Astrocyte (in vitro differentiated cells and primary cell): ENCODE results near the gene S100P. TPM values are rescaled to one million over a fixed set of nuclear protein-coding genes. Genes with fewer than 3 reads are reported as not detected.

ENCODE experiments used
- DNase-seq: peaks from one replicate; pipeline ENCODE4 v3.0.0-alpha.2; 2010; ENCODE audit warnings: low read depth
- FAIRE-seq: peaks from 2 replicates; lab custom pipeline; 2011; peaks lifted over from hg19 to GRCh38; lab: Jason Lieb, UNC
- H2AFZ ChIP-seq: 2 replicates; pipeline ENCODE4 v1.6.0; 2012; ENCODE audit warnings: low read depth, low read length, inconsistent platforms
- H3K27ac ChIP-seq: 2 replicates; pipeline ENCODE4 v1.5.1; 2011; ENCODE audit warnings: low read depth, low read length, inconsistent platforms
- H3K27me3 ChIP-seq: 2 replicates; pipeline ENCODE4 v1.6.0; 2011; ENCODE audit warnings: low read length, inconsistent platforms; ENCODE audit not compliant: insufficient read depth
- H3K36me3 ChIP-seq: 2 replicates; pipeline ENCODE4 v1.5.1; 2011; ENCODE audit warnings: low read length, inconsistent platforms; ENCODE audit not compliant: insufficient read depth
- H3K4me1 ChIP-seq: 2 replicates; pipeline ENCODE4 v1.5.1; 2011; ENCODE audit warnings: low read length, inconsistent platforms; ENCODE audit not compliant: insufficient read depth
- H3K4me2 ChIP-seq: 2 replicates; pipeline ENCODE4 v1.6.0; 2012; ENCODE audit warnings: low read length, inconsistent platforms
- H3K4me3 ChIP-seq: 2 replicates; pipeline ENCODE4 v1.5.1; 2011; ENCODE audit warnings: low read depth, mild to moderate bottlenecking, low read length, inconsistent platforms; ENCODE audit not compliant: insufficient read depth
- H3K79me2 ChIP-seq: 2 replicates; pipeline ENCODE4 v1.6.0; 2012; ENCODE audit warnings: mild to moderate bottlenecking, low read length, inconsistent platforms; ENCODE audit not compliant: insufficient read depth
- H3K9ac ChIP-seq: 2 replicates; pipeline ENCODE4 v1.6.0; 2012; ENCODE audit warnings: mild to moderate bottlenecking, low read length, inconsistent platforms
- H3K9me3 ChIP-seq: 2 replicates; pipeline ENCODE4 v1.5.1; 2012; ENCODE audit warnings: low read depth, mild to moderate bottlenecking, low read length, inconsistent platforms; ENCODE audit not compliant: insufficient read depth
- H4K20me1 ChIP-seq: 2 replicates; pipeline ENCODE4 v1.6.0; 2012; ENCODE audit warnings: low read length, inconsistent platforms; ENCODE audit not compliant: insufficient read depth
- H3K27ac Mint-ChIP-seq: one replicate; pipeline ENCODE4 v1.8.0; 2021; ENCODE audit warnings: mild to moderate bottlenecking, mixed read lengths; ENCODE audit not compliant: unreplicated experiment
- H3K27me3 Mint-ChIP-seq: one replicate; pipeline ENCODE4 v1.8.0; 2021; ENCODE audit warnings: low read depth, mixed read lengths; ENCODE audit not compliant: unreplicated experiment
- H3K36me3 Mint-ChIP-seq: one replicate; pipeline ENCODE4 v1.8.0; 2021; ENCODE audit warnings: low read depth, mixed read lengths; ENCODE audit not compliant: unreplicated experiment
- H3K4me1 Mint-ChIP-seq: one replicate; pipeline ENCODE4 v1.8.0; 2021; ENCODE audit warnings: low read depth, mixed read lengths; ENCODE audit not compliant: unreplicated experiment
- H3K4me3 Mint-ChIP-seq: one replicate; pipeline ENCODE4 v1.8.0; 2021; ENCODE audit warnings: mild to moderate bottlenecking, moderate library complexity, mixed read lengths; ENCODE audit not compliant: unreplicated experiment
- H3K9me3 Mint-ChIP-seq: one replicate; pipeline ENCODE4 v1.8.0; 2021; ENCODE audit warnings: mild to moderate bottlenecking, mixed read lengths; ENCODE audit not compliant: unreplicated experiment
- EZH2 ChIP-seq: IDR thresholded peaks from 2 replicates; pipeline ENCODE4 v1.6.1; 2012; ENCODE audit warnings: mild to moderate bottlenecking, low read length, inconsistent platforms; ENCODE audit not compliant: insufficient read depth
- total RNA-seq: library from RNA; stranded (reverse); gene quantifications from 2 replicates; pipeline ENCODE4 v1.2.1, GENCODE V29; 2021
- TF ChIP-seq, protein P1 (sequence below): IDR thresholded peaks from 2 replicates; pipeline ENCODE4 v1.5.1; 2011; ENCODE audit warnings: low read depth, mild to moderate bottlenecking, inconsistent platforms, low read length, moderate library complexity; ENCODE audit not compliant: insufficient read depth

Gene S100P
- total RNA-seq, 1 donor from 2014 or later, result not detected

DNA sequence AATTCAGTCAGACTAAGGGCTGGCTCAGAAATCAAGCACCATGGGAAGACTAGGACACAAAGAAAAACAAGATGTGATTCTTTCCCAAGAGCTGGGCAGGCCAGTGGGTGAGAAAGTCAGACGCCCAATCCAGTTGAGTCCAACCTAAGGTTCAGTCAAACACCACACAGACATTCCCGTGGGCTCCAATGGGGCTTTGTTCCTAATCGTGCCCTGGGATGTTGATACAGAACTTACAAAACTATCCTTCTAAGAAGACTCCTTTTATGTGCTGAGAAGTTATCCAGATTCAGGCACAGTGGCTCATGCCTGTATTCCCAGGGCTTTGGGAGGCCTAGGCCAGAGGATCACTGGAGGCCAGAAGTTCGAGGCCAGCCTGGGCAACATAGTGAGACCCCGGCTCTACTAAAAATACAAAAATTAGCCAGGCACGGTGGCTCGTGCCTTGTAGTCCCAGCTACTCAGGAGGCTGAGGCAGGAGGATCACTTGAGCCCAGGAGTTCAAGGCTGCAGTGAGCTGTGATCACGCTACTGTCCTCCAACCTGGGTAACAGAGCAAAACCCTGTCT lies 26.0 kb downstream of the S100P start:
- Histone ChIP-seq H2AFZ (no peak overlapping the region), H3K79me2 (peaks cover 27% of the 10 kb centered on the region), H3K9ac (no peak overlapping the region), H4K20me1 (peaks cover 28% of the 10 kb centered on the region), H3K9me3 (no peaks in the 10 kb centered on the region), H3K27me3 (no peaks in the 10 kb centered on the region), H3K4me2 (no peak overlapping the region), H3K4me1 (peaks cover 13% of the 10 kb centered on the region), H3K27ac (no peak overlapping the region), H3K36me3 (no peaks in the 10 kb centered on the region), H3K4me3 (no peak overlapping the region)
- DNase-seq (no peak), FAIRE-seq (no peak)
- no peak overlapping the region for H3K27ac Mint-ChIP-seq
- H3K9me3 Mint-ChIP-seq, result no peaks in the 10 kb centered on the region
- TF ChIP-seq, protein P1, sequence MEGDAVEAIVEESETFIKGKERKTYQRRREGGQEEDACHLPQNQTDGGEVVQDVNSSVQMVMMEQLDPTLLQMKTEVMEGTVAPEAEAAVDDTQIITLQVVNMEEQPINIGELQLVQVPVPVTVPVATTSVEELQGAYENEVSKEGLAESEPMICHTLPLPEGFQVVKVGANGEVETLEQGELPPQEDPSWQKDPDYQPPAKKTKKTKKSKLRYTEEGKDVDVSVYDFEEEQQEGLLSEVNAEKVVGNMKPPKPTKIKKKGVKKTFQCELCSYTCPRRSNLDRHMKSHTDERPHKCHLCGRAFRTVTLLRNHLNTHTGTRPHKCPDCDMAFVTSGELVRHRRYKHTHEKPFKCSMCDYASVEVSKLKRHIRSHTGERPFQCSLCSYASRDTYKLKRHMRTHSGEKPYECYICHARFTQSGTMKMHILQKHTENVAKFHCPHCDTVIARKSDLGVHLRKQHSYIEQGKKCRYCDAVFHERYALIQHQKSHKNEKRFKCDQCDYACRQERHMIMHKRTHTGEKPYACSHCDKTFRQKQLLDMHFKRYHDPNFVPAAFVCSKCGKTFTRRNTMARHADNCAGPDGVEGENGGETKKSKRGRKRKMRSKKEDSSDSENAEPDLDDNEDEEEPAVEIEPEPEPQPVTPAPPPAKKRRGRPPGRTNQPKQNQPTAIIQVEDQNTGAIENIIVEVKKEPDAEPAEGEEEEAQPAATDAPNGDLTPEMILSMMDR, result no peak
- no peak for TF ChIP-seq EZH2
- H3K36me3 Mint-ChIP-seq, result peaks cover 2% of the 10 kb centered on the region
- no peaks in the 10 kb centered on the region for H3K27me3 Mint-ChIP-seq
- H3K4me1 Mint-ChIP-seq, result peaks cover 13% of the 10 kb centered on the region
- H3K4me3 Mint-ChIP-seq, result no peak overlapping the region

- Histone ChIP-seq H2AFZ (peak overlapping the region; percentile 24), H3K4me3 (no peak overlapping the region), H3K79me2 (peaks cover 27% of the 10 kb centered on the region), H3K27ac (no peak overlapping the region), H3K36me3 (no peaks in the 10 kb centered on the region), H3K9ac (no peak overlapping the region), H3K27me3 (no peaks in the 10 kb centered on the region), H4K20me1 (peaks cover 28% of the 10 kb centered on the region), H3K4me2 (peak overlapping the region; percentile 59), H3K9me3 (no peaks in the 10 kb centered on the region), H3K4me1 (peaks cover 17% of the 10 kb centered on the region)
- peaks cover 13% of the 10 kb centered on the region for H3K4me1 Mint-ChIP-seq
- H3K4me3 Mint-ChIP-seq, result no peak overlapping the region
- H3K9me3 Mint-ChIP-seq, result no peaks in the 10 kb centered on the region
- DNase-seq (peak; percentile 20), FAIRE-seq (no peak)
- H3K27ac Mint-ChIP-seq, result peak overlapping the region; percentile 69
- H3K27me3 Mint-ChIP-seq, result no peaks in the 10 kb centered on the region
- peaks cover 2% of the 10 kb centered on the region for H3K36me3 Mint-ChIP-seq
- TF ChIP-seq, protein P1, result peak; percentile 79
- no peak for TF ChIP-seq EZH2
Measured at GRCh38 chr4:6720202-6720699, 26.6 kb downstream of the S100P start.

GRCh38 chr4:6721121-6721520 lies 27.4 kb downstream of the S100P start:
- no peak for TF ChIP-seq EZH2
- TF ChIP-seq, protein P1, result no peak
- Histone ChIP-seq H3K79me2 (peaks cover 24% of the 10 kb centered on the region), H3K36me3 (no peaks in the 10 kb centered on the region), H3K27ac (no peak overlapping the region), H3K4me1 (peaks cover 15% of the 10 kb centered on the region), H3K9me3 (no peaks in the 10 kb centered on the region), H3K4me3 (no peak overlapping the region), H4K20me1 (peaks cover 28% of the 10 kb centered on the region), H3K9ac (no peak overlapping the region), H3K4me2 (no peak overlapping the region), H3K27me3 (no peaks in the 10 kb centered on the region), H2AFZ (no peak overlapping the region)
- no peak overlapping the region for H3K4me3 Mint-ChIP-seq
- no peaks in the 10 kb centered on the region for H3K27me3 Mint-ChIP-seq
- H3K27ac Mint-ChIP-seq, result no peak overlapping the region
- no peaks in the 10 kb centered on the region for H3K9me3 Mint-ChIP-seq
- peaks cover 2% of the 10 kb centered on the region for H3K36me3 Mint-ChIP-seq
- DNase-seq (no peak), FAIRE-seq (no peak)
- H3K4me1 Mint-ChIP-seq, result peaks cover 13% of the 10 kb centered on the region
